Immature natural killer cell (primary cell): Measurements from ENCODE around the gene SYT7. TPM values are rescaled to one million over a fixed set of nuclear protein-coding genes. Genes with fewer than 3 reads are reported as not detected.
A peak's percentile ranks its signal among the peaks of the same experiment; 100 is the strongest.

Source experiments
- DNase-seq, 3 donors: peaks; one replicate each; pipeline ENCODE4 v3.0.0; 2022; ENCODE audit warnings: mixed read lengths in 1 of 3
- H3K27ac Mint-ChIP-seq, 6 donors: one replicate each; pipeline ENCODE4 v1.8.0; 2020; ENCODE audit warnings: mixed read lengths in 6 of 6, mild to moderate bottlenecking in 5 of 6, inconsistent platforms in 4 of 6, moderate library complexity in 3 of 6
- H3K27me3 Mint-ChIP-seq, 3 donors: one replicate each; pipeline ENCODE4 v1.8.0; 2020 to 2021; ENCODE audit warnings: low read depth in 3 of 3, mild to moderate bottlenecking in 3 of 3, mixed read lengths in 3 of 3, moderate library complexity in 3 of 3, inconsistent platforms in 1 of 3
- H3K36me3 Mint-ChIP-seq, 3 donors: one replicate each; pipeline ENCODE4 v1.8.0; 2020; ENCODE audit warnings: mixed read lengths in 3 of 3, inconsistent platforms in 2 of 3, mild to moderate bottlenecking in 2 of 3
- H3K4me1 Mint-ChIP-seq, 2 donors: one replicate each; pipeline ENCODE4 v1.8.0; 2020; ENCODE audit warnings: inconsistent platforms in 2 of 2, mild to moderate bottlenecking in 2 of 2, mixed read lengths in 2 of 2, moderate library complexity in 1 of 2
- H3K4me3 Mint-ChIP-seq, 5 donors: one replicate each; pipeline ENCODE4 v1.8.0; 2020; ENCODE audit warnings: mild to moderate bottlenecking in 5 of 5, mixed read lengths in 5 of 5, inconsistent platforms in 3 of 5, moderate library complexity in 3 of 5
- H3K9me3 Mint-ChIP-seq, 6 donors: one replicate each; pipeline ENCODE4 v1.8.0; 2020; ENCODE audit warnings: mild to moderate bottlenecking in 6 of 6, mixed read lengths in 6 of 6, inconsistent platforms in 4 of 6, moderate library complexity in 3 of 6
- polyA plus RNA-seq, 3 donors: library from polyadenylated mRNA; unstranded; fragments of 300-500 nt; fragmentation: Illumina TruSeq; gene quantifications; one replicate each; pipeline ENCODE4 v1.2.3, GENCODE V29; 2021

Gene SYT7
- polyA plus RNA-seq, 3 donors from 2014 or later, result not detected

DNA sequence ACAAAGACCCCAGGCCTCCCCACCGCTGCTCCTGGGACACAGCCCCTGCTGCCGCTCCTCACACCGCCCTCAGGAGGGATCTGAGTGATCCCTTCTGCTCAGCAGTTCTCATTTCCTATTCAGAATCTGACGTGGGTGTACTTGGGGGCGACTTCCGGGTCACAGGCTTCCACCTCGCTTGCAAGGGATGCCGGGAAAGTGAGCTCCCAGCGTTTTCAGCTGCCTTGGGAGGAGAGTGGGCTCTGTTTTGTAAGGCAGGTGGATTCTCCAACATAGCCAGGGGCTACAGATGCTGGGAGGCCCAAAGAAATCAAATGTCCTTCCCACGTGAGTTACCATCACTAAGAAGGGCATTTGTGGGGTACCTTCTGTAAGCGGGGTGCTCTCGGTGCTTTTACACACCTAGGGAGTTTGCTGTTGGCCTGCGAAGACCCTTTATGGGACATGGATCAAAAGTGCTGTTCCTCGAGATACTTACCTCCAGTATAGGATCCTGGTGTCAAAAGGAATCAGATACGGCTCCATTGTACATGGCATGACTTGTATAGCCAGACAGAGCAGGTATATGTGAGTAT, 82.0 kb downstream of the SYT7 start:
- no peak for DNase-seq
- no peak overlapping the region for H3K27ac Mint-ChIP-seq
- peaks cover 0 to 3% (median 0%) of the 10 kb centered on the region in 3 donors for H3K27me3 Mint-ChIP-seq
- no peaks in the 10 kb centered on the region for H3K36me3 Mint-ChIP-seq
- no peaks in the 10 kb centered on the region for H3K4me1 Mint-ChIP-seq
- no peaks in the 10 kb centered on the region for H3K9me3 Mint-ChIP-seq
- H3K4me3 Mint-ChIP-seq, result no peak overlapping the region

DNA sequence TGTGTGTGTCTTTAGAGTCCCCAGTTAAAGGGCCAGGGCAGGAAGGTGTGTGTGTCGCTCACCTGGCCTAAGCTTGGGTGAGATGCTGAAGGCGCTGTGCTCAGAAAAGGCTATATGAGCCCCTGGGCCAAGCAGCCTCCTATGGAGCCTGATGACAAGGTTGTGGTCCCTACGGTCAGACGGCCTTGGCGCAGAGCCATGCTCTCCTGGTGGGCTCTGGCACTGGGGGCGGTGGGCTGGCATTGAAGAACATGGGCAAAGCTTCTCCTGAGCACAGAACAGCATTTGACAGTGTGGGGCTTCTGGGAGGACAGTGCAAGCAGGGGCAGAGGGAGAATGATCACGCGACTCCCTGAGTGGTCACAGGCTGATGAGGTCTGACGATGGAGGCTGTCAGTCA, 83.0 kb downstream of the SYT7 start:
- no peaks in the 10 kb centered on the region for H3K9me3 Mint-ChIP-seq
- H3K36me3 Mint-ChIP-seq, result no peaks in the 10 kb centered on the region
- no peak overlapping the region for H3K27ac Mint-ChIP-seq
- H3K4me3 Mint-ChIP-seq, result no peak overlapping the region
- H3K27me3 Mint-ChIP-seq, result peaks cover 0 to 3% (median 2%) of the 10 kb centered on the region in 3 donors
- H3K4me1 Mint-ChIP-seq, result no peaks in the 10 kb centered on the region
- no peak for DNase-seq

GRCh38 chr11:61497473-61497872, 83.4 kb downstream of the SYT7 start:
- Mint-ChIP-seq H3K27ac (no peak overlapping the region), H3K4me1 (no peaks in the 10 kb centered on the region), H3K36me3 (no peaks in the 10 kb centered on the region), H3K27me3 (peaks cover 0 to 3% (median 2%) of the 10 kb centered on the region in 3 donors), H3K9me3 (no peaks in the 10 kb centered on the region), H3K4me3 (no peak overlapping the region)
- no peak for DNase-seq

DNA sequence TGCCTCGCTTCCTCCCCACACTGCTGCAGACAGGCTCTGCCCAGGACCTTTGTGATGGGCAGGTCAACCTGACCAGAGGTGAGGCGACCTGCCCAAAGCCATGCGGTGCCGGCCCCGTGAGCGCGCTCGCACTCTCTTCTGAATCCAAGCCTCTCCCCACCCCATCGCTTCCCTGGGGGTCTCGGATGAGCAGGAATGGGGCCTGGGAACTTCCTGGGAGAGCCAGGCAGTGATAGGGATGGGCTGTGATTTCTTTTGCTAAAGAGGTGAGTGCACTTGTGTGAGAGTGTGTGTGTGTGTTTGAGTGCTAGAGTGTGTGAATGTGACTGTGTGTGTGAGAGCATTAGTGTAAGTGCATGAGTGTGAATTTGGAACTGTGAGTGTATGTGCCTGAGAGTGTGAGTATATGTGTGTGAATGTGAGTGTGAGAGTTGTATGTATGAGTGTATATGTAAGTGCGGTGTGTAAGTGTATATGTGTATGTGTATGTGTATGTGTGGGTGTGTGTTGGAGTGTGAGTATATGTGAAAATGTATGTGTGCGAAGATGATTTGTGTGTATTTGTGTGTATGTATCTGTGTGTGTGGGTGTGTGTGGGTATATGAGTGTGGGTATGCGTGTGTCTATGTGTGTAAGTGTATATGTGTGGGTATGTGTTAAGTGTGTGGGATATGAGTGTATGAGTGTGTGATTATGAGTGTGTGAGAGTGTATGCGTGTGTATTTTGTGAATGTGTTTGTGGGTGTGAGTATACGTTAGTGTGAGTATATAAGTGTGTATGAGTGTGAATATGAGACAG, 84.1 kb downstream of the SYT7 start:
- Mint-ChIP-seq H3K27me3 (peaks cover 0 to 2% (median 2%) of the 10 kb centered on the region in 3 donors), H3K4me3 (no peak overlapping the region), H3K36me3 (no peaks in the 10 kb centered on the region), H3K9me3 (no peaks in the 10 kb centered on the region), H3K4me1 (no peaks in the 10 kb centered on the region), H3K27ac (no peak overlapping the region)
- no peak for DNase-seq

DNA sequence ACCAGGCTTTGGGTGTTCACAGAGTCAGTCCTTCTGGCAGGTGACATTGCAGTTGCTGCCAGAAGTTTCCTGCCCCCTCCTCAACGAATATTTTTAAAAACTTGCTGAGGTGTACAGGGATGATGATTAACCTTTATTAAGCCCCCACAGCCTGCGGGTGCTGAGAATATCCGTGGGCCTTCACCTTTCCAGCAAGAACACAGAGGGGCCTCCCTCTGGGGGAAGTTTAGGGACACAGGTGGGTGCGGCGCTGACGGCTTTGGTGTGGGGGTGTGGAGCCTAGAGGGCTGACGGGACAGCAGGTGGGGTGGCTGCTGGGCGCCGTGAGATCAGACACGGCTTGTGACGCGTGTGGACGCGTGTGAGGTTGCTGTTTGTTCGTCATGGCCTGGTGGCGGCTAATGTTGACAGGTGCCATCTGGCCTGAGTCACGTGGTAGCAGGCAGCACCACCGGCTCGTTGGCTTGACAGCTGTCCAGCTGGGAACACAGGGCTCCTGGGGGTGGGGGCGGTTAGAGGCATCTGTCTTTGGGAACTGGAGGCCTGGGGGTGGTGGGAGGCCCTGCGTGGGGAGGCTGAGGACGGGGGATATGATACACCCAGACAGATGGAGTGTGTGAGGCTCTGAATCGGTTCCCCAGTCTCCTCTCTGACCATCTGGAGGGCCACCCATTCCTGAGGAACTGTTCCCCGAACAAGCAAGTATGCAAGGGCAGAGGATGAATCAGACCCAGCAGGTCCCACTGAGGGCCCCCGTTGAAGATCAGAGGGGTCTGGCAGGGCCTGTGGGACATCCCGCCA, 84.9 kb downstream of the SYT7 start:
- H3K36me3 Mint-ChIP-seq, result no peaks in the 10 kb centered on the region
- no peak overlapping the region for H3K4me3 Mint-ChIP-seq
- H3K27me3 Mint-ChIP-seq, result peaks cover 0 to 2% (median 2%) of the 10 kb centered on the region in 3 donors
- H3K9me3 Mint-ChIP-seq, result no peaks in the 10 kb centered on the region
- H3K27ac Mint-ChIP-seq, result no peak overlapping the region
- no peak for DNase-seq
- no peaks in the 10 kb centered on the region for H3K4me1 Mint-ChIP-seq

GRCh38 chr11:61494381-61494961, 86.4 kb downstream of the SYT7 start:
- H3K27ac Mint-ChIP-seq, result no peak overlapping the region
- H3K36me3 Mint-ChIP-seq, result no peaks in the 10 kb centered on the region
- peaks cover 0 to 2% (median 0%) of the 10 kb centered on the region in 3 donors for H3K27me3 Mint-ChIP-seq
- H3K9me3 Mint-ChIP-seq, result no peaks in the 10 kb centered on the region
- no peak for DNase-seq
- no peak overlapping the region for H3K4me3 Mint-ChIP-seq
- no peaks in the 10 kb centered on the region for H3K4me1 Mint-ChIP-seq

GRCh38 chr11:61491736-61492395, 89.0 kb downstream of the SYT7 start:
- peaks cover 0 to 2% (median 0%) of the 10 kb centered on the region in 3 donors for H3K27me3 Mint-ChIP-seq
- no peaks in the 10 kb centered on the region for H3K4me1 Mint-ChIP-seq
- no peak overlapping the region for H3K4me3 Mint-ChIP-seq
- DNase-seq, result no peak
- H3K27ac Mint-ChIP-seq, result no peak overlapping the region
- H3K9me3 Mint-ChIP-seq, result no peaks in the 10 kb centered on the region
- H3K36me3 Mint-ChIP-seq, result peaks cover 0 to 4% (median 3%) of the 10 kb centered on the region in 3 donors

- Mint-ChIP-seq H3K4me3 (no peak overlapping the region), H3K4me1 (no peaks in the 10 kb centered on the region), H3K9me3 (no peaks in the 10 kb centered on the region), H3K27ac (no peak overlapping the region), H3K27me3 (peaks cover 0 to 3% (median 1%) of the 10 kb centered on the region in 3 donors), H3K36me3 (peaks cover 0 to 4% (median 3%) of the 10 kb centered on the region in 3 donors)
- no peak for DNase-seq
Measured at GRCh38 chr11:61489833-61490721, 90.8 kb downstream of the SYT7 start.

GRCh38 chr11:61488651-61489291, 92.1 kb downstream of the SYT7 start:
- Mint-ChIP-seq H3K36me3 (peaks cover 0 to 4% (median 3%) of the 10 kb centered on the region in 3 donors), H3K27ac (no peak overlapping the region), H3K9me3 (no peaks in the 10 kb centered on the region), H3K4me1 (no peaks in the 10 kb centered on the region), H3K27me3 (peaks cover 0 to 3% (median 2%) of the 10 kb centered on the region in 3 donors), H3K4me3 (no peak overlapping the region)
- DNase-seq, result no peak

GRCh38 chr11:61487342-61488025, 93.4 kb downstream of the SYT7 start:
- Mint-ChIP-seq H3K27me3 (peaks cover 0 to 2% (median 2%) of the 10 kb centered on the region in 3 donors), H3K9me3 (no peaks in the 10 kb centered on the region), H3K4me3 (no peak overlapping the region), H3K36me3 (peaks cover 0 to 4% (median 3%) of the 10 kb centered on the region in 3 donors), H3K27ac (no peak overlapping the region), H3K4me1 (no peaks in the 10 kb centered on the region)
- DNase-seq, result no peak

- Mint-ChIP-seq H3K36me3 (peaks cover 0 to 4% (median 3%) of the 10 kb centered on the region in 3 donors), H3K4me3 (no peak overlapping the region), H3K27me3 (peaks cover 0 to 3% (median 2%) of the 10 kb centered on the region in 3 donors), H3K27ac (peak overlapping the region in 1 of 6 donors; percentile 71), H3K9me3 (no peaks in the 10 kb centered on the region), H3K4me1 (no peaks in the 10 kb centered on the region)
- no peak for DNase-seq
Measured at GRCh38 chr11:61486779-61487178, 94.1 kb downstream of the SYT7 start.
